Stimulated activated effector memory CD8-positive, alpha-beta T cell treated with anti-CD3 and anti-CD28 coated beads, Interleukin-12 subunit alpha, Interleukin-12 subunit beta, amount 100 ng/mL, for 72 hours (primary cell): Measurements from ENCODE around the gene CNIH4.
A peak's percentile ranks its signal among the peaks of the same experiment; 100 is the strongest.

Source experiments
- ATAC-seq: fragments of 150-1000 bp; cut with Tn5 transposase; 2 replicates; pipeline ENCODE4 v1.10.0; 2021
- DNase-seq, 2 donors: peaks; one replicate each; pipeline ENCODE4 v3.0.0; 2021 to 2022; ENCODE audit warnings: low spot score in 2 of 2
- H3K27ac Mint-ChIP-seq: one replicate; pipeline ENCODE4 v1.8.0; 2022; ENCODE audit warnings: mild to moderate bottlenecking, mixed read lengths
- H3K36me3 Mint-ChIP-seq: one replicate; pipeline ENCODE4 v1.8.0; 2022; ENCODE audit warnings: mild to moderate bottlenecking, mixed read lengths
- H3K4me1 Mint-ChIP-seq: one replicate; pipeline ENCODE4 v1.8.0; 2022; ENCODE audit warnings: mixed read lengths
- H3K4me3 Mint-ChIP-seq: one replicate; pipeline ENCODE4 v1.8.0; 2022; ENCODE audit warnings: mild to moderate bottlenecking, mixed read lengths
- H3K9me3 Mint-ChIP-seq: one replicate; pipeline ENCODE4 v1.8.0; 2022; ENCODE audit warnings: mixed read lengths

CNIH4 gene

DNA sequence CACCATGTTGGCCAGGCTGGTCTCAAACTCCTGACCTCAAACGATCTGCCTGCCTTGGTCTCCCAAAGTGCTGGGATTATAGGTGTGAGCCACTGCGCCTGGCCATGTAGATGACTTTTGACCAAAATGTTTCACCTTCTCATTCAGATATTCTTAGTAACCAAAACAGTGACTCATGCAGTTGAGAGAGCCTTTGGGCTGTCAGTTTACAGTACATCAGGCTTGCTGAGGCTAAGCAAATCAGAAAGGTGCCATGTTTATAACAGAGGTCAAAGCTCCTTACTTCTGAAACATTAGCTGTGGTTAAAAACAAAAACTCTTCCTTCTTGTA lies 21.0 kb downstream of the CNIH4 start:
- ATAC-seq, result peak; percentile 90
- peaks cover 80% of the 10 kb centered on the region for H3K36me3 Mint-ChIP-seq
- no peak overlapping the region for H3K27ac Mint-ChIP-seq
- H3K4me3 Mint-ChIP-seq, result peak overlapping the region; percentile 31
- no peak for DNase-seq
- no peaks in the 10 kb centered on the region for H3K9me3 Mint-ChIP-seq
- H3K4me1 Mint-ChIP-seq, result peaks cover 83% of the 10 kb centered on the region

DNA sequence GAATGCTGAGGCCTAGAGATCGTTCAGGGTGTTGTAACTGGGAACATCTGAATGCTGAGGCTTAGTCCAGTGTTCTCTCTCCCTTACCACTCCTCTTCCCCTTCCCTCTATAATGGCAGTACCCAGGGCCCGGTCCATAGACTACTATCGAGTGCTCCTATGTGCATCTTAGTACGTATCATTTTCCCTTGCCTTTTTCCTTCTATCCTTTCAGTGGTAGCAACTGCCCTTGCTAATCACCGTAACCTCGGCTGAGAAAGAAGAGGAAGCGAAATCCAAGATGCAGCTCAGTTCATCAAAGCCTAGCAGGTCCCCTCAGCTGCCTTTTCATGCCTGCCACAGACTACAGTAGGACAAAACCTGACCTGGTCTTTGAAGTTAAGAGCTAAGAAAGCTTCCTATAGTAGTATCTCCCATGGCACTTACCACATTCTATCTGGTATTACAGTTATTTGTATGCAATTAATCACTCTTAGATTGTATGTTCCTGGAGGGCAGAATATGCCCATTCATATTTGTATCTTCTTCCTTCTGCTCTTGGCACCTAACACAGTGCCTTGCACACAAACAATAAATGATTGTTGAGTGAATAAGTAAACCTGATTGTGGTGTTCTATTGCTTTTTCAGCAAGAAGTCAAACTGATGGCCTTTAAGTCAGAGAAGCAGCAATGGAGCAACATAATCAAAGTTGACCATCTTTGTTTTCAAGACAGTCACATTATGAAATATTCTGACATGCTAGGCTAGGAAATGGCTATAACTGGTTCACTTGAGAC lies 22.4 kb downstream of the CNIH4 start:
- peaks cover 78% of the 10 kb centered on the region for H3K4me1 Mint-ChIP-seq
- H3K4me3 Mint-ChIP-seq, result no peak overlapping the region
- ATAC-seq (no peak), DNase-seq (no peak)
- H3K36me3 Mint-ChIP-seq, result peaks cover 77% of the 10 kb centered on the region
- no peaks in the 10 kb centered on the region for H3K9me3 Mint-ChIP-seq
- no peak overlapping the region for H3K27ac Mint-ChIP-seq

DNA sequence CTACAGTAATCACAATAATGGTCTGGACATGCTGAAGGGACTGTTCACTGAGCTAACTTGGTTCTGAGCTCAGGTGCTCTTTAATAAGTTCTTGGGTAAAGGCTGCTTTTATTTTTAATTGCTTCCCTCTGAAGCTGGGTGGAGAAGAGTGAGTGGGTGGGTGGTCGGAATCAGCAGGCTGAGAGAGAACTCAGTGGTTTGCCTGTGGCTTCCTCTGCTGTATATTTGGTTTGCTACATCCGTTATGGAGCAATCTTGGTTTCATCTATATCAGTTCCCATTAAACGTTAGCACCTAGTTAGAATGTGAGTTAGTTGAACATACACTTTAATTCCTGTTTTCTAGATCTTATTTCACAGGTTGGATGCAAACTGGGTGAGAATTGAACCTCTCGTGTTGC lies 23.3 kb downstream of the CNIH4 start:
- peaks cover 77% of the 10 kb centered on the region for H3K36me3 Mint-ChIP-seq
- H3K4me1 Mint-ChIP-seq, result peaks cover 68% of the 10 kb centered on the region
- ATAC-seq, result peak; percentile 75
- H3K4me3 Mint-ChIP-seq, result peak overlapping the region; percentile 37
- H3K9me3 Mint-ChIP-seq, result no peaks in the 10 kb centered on the region
- DNase-seq, result peak in 1 of 2 donors; percentile 68
- H3K27ac Mint-ChIP-seq, result peak overlapping the region; percentile 14

DNA sequence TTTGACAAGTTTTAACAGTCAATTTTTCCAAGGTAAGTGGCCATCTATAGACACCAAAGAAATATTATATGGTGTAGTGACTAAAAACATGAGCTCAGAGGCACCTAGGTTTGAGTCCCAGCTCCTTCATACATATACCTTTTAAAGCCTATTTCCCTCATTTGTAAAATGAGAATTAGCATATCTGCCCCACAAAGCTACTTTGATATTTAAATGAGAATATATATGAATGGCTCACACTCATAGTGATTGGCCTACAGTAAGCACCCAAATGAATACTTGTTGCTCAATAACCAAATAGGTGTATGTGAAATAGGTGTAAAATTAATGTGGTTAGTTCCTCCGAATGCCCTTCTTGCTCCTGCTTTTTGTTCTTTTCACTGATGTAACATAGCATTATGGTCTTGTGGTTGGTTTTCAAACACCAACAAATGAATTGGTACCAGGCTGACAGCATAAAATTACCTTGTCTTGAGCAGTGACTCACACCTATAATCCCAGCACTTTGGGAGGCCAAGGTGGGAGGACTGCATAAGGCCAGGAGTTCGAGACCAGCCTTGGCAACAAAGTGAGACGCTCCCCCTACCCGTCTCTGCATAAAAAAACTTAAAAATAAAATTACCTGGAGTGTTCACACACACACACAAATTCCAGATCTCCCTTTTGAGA lies 25.3 kb downstream of the CNIH4 start:
- Mint-ChIP-seq H3K27ac (peak overlapping the region; percentile 14), H3K36me3 (peaks cover 77% of the 10 kb centered on the region), H3K4me3 (no peak overlapping the region), H3K4me1 (peaks cover 63% of the 10 kb centered on the region), H3K9me3 (no peaks in the 10 kb centered on the region)
- DNase-seq (no peak), ATAC-seq (peak; percentile 57)

DNA sequence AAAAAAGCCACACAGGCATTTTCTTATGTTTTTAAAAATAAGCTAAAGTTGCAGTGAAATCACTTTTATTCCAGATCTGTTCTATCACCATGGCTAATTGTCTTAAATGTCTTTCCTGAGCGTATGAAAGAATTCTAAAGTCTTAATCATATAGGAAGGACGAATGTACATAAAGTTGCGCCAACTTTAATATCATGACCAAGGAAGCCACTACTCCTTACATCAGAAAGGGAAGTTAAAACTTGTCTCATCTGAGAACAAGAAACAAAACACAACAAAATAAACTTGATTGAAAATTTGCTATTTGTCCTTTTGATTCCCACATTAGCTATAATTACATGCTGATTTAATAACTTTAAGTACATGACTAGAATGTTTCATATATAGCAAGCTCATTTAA lies 26.5 kb downstream of the CNIH4 start:
- no peak for DNase-seq
- H3K27ac Mint-ChIP-seq, result peak overlapping the region; percentile 3
- ATAC-seq, result no peak
- H3K36me3 Mint-ChIP-seq, result peaks cover 80% of the 10 kb centered on the region
- no peaks in the 10 kb centered on the region for H3K9me3 Mint-ChIP-seq
- peaks cover 57% of the 10 kb centered on the region for H3K4me1 Mint-ChIP-seq
- no peak overlapping the region for H3K4me3 Mint-ChIP-seq

DNA sequence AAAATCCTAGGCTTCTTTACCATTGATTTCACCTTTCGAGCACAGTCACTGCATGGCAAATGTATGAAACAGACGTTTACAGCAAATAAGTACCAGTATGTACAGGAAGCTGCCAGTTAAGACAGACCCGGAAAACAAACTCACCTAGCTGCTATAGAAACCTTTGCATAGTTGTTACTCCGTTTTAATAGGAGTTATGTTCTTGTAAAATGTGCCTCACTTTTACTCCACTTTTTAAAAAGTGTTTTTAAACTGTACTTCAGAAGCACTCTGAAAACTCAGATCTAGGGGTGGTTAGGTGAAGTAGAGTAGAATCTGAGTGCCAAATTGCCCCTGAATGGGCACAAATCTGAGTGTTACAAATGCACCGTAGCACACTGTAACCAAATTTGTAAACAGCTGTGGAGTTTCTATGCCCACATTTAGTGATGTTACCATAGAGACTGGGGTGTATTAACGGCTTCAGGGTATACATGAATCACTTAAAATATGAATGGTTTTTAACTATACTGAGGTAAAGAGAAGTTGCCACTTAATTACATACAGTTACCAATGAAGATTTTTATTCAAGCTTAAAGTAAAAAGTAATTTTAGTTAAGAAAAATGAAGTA lies 30.7 kb downstream of the CNIH4 start:
- peaks cover 96% of the 10 kb centered on the region for H3K36me3 Mint-ChIP-seq
- peak; percentile 80 for ATAC-seq
- no peaks in the 10 kb centered on the region for H3K9me3 Mint-ChIP-seq
- no peak overlapping the region for H3K4me3 Mint-ChIP-seq
- H3K4me1 Mint-ChIP-seq, result peaks cover 24% of the 10 kb centered on the region
- peak overlapping the region; percentile 60 for H3K27ac Mint-ChIP-seq
- no peak for DNase-seq

DNA sequence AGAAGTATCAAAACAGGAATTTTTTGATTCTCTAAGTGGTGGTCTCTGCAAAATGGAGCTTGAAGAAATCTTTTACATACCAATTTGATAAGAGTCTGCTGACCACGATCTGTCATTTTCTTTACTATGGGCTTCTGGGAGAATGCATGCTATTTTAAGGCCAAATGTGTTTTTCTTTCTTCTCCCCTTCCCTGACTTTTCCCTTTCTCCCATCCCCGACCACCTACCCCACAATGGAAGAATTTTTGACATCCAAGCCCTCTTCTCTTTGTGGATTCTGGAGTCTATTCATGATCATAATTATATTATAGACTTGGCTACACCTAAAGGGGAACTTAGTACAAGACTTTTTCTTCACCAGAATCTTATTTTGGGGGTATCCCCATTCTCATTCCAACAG lies 31.3 kb downstream of the CNIH4 start:
- Mint-ChIP-seq H3K9me3 (no peaks in the 10 kb centered on the region), H3K36me3 (peaks cover 98% of the 10 kb centered on the region), H3K27ac (peak overlapping the region; percentile 54), H3K4me1 (peaks cover 24% of the 10 kb centered on the region), H3K4me3 (no peak overlapping the region)
- ATAC-seq (no peak), DNase-seq (no peak)

DNA sequence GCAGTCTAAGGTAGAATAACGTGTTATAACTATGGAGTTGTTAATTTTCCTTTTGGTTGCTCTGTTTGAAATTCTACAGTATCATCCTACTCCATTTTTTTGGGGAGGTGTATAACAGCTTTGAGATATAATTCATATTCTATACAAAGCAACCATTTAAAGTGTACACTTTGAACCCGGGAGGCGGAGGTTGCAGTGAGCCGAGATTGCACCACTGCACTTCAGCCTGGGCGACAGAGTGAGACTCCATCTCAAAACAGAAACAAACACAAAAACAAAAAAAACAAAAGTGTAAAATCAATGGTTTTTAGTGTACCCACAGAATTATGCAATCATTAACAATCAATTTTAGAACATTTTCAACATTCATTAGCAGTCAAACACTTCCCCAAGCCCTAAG lies 33.8 kb downstream of the CNIH4 start:
- Mint-ChIP-seq H3K4me3 (no peak overlapping the region), H3K36me3 (peaks cover 100% of the 10 kb centered on the region), H3K4me1 (peaks cover 19% of the 10 kb centered on the region), H3K9me3 (no peaks in the 10 kb centered on the region), H3K27ac (no peak overlapping the region)
- no peak for ATAC-seq
- DNase-seq, result no peak

DNA sequence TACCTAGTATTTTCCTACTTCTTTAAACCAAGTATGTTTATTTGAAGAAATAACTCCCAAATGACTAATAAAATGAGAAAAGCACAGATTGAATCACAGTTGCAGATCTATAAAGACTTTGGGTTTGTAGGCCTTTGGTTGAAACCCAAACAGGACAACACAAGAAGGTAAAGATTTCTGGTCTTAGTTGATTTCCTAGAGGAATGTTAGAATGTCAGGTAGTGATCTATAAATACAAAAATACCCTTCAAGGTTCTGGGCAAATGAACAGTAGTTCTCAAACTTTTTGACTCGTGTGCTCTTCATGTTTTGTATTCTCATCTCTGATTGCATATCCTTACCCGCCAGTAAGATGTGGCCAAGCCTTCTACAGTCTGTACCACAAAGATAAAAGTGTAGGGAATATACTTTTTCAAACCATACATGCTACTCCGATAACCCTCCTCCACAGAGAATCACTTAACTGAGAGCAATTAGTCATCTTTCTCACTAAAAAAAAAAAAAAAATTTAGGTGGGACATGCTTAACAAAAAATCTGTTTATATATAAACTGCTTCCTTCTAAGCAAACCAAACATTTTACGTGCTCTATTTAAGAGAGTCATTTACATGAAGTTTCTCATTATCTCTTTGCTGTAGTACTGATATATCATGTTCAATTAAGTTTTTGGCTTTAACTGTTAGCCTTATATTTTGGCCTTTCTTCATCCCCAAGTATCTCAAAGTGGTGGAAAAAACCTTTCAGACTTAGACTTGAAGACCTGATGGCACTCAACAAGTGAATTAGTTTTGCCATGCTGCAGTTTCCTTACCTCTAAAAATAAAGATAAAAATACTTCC lies 36.0 kb downstream of the CNIH4 start:
- H3K36me3 Mint-ChIP-seq, result peaks cover 100% of the 10 kb centered on the region
- no peak overlapping the region for H3K27ac Mint-ChIP-seq
- peak; percentile 55 for ATAC-seq
- H3K4me3 Mint-ChIP-seq, result no peak overlapping the region
- no peak for DNase-seq
- H3K4me1 Mint-ChIP-seq, result peaks cover 24% of the 10 kb centered on the region
- no peaks in the 10 kb centered on the region for H3K9me3 Mint-ChIP-seq

DNA sequence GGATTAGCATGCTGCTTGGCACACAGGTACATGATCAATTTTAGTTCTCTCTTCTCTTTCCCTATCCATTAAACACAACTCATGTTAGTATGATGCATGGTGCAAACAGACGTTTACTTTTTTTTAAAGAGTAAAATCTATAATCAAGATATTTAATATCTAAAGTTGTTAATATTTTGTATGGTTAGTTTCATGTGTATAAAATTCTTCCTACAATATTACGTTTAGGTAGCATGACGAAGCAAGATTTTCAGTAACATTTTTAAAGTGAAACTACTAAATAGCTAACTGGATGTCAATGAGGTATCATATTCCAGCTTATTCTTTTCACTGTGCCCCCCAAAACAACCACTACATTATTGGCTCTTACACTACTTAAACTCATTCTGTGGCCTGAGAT lies 36.6 kb downstream of the CNIH4 start:
- Mint-ChIP-seq H3K36me3 (peaks cover 100% of the 10 kb centered on the region), H3K4me3 (no peak overlapping the region)

DNA sequence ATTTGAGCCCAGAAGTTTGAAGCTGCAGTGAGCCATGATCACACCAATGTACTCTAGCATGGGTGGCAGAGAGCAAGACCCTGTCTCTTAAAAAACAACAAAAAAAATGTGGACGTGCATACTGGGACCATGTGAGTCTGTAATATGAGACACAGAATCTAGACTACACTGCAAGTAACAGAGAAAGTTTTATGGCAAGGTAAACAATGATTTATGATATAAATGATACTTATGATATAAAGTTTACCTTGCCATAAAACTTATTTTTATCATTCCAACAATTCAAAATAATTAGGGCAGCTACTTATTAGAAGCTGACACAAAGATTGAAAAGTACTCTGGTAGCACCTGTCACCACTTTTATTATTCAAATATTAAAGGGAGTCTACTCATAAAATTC lies 43.2 kb downstream of the CNIH4 start:
- H3K9me3 Mint-ChIP-seq, result no peaks in the 10 kb centered on the region
- peaks cover 100% of the 10 kb centered on the region for H3K36me3 Mint-ChIP-seq
- no peak for DNase-seq
- peaks cover 21% of the 10 kb centered on the region for H3K4me1 Mint-ChIP-seq
- H3K4me3 Mint-ChIP-seq, result no peak overlapping the region
- H3K27ac Mint-ChIP-seq, result peak overlapping the region; percentile 26
- no peak for ATAC-seq

More for the DNA sequence above, 36.6 kb downstream of the CNIH4 start:
- no peaks in the 10 kb centered on the region for H3K9me3 Mint-ChIP-seq
- no peak overlapping the region for H3K27ac Mint-ChIP-seq
- DNase-seq (no peak), ATAC-seq (no peak)
- peaks cover 19% of the 10 kb centered on the region for H3K4me1 Mint-ChIP-seq

DNA sequence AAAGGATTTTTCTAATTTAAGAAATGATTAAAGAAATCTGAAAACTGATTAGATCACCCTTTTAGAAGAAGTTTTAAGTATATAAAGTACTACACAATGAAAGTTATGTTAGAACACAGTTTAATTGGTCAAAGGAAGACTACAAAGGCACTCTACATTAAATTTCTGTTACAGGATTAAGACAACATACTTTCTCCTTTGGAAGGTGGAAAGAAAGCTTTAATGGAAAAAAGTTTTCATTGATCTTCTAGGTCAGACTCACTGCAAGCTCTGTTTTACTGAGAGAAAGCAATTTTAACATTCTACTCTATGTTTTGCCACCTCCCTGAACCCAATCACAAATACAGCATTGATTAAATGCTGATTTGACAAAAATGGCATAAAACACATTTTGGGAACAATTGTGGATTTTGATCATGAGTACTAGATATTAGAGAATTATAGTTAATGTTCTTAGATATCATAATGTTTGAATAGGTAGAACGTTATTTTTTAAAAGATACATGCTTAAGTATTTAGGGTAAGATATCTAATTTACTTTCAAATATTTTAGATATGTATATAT lies 45.9 kb downstream of the CNIH4 start:
- Mint-ChIP-seq H3K4me3 (no peak overlapping the region), H3K9me3 (no peaks in the 10 kb centered on the region), H3K27ac (peak overlapping the region; percentile 26), H3K36me3 (peaks cover 100% of the 10 kb centered on the region), H3K4me1 (peaks cover 19% of the 10 kb centered on the region)
- DNase-seq (no peak), ATAC-seq (no peak)

DNA sequence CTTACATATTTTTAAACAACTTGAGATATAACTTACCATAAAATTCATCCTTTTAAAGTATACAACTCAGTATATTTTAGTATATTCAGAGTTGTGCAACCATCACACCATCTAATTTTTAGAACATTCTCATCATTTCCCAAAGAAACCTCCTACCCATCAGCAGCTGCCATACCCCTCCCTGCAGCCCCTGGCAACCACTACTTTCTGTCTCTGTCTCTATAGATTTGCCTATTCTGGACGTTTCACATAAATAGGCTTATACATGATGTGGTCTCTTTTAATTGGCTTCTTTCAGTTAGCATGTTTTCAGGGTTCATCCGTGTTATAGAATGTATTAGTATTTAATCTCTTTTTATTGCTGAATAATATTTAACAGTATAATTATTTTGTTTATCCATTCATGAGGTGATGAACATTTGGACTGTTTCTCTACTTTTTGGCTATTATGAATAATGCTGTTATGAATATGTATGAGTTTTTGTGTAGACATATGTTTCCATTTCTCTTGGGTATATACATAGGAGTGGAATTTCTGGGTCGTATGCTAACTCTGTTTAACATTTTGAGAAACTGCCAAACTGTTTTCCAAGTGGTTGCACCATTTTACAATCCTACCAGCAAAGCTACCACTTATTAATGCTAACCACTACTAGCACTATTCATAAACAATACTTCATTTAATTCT lies 48.4 kb downstream of the CNIH4 start:
- Mint-ChIP-seq H3K4me1 (peaks cover 20% of the 10 kb centered on the region), H3K27ac (peak overlapping the region; percentile 5), H3K36me3 (peaks cover 100% of the 10 kb centered on the region), H3K9me3 (no peaks in the 10 kb centered on the region), H3K4me3 (no peak overlapping the region)
- no peak for ATAC-seq
- no peak for DNase-seq

DNA sequence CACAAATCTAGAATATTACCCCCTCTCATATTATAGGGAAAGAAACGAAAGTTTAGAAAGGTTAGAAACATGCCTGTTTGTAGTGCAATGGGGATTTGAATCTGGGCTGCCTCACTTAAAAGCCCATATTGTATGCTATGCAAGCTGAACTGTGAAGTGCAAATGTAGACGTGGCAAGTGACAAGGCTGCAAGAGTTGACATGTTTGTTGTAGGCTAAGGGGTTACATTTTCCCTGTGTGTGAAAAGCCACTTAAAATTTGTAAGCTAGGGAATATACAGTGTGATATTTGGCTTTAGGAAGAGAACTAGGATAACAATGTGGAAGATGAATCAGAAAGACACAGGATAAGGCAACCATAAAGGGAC lies 48.9 kb downstream of the CNIH4 start:
- peaks cover 20% of the 10 kb centered on the region for H3K4me1 Mint-ChIP-seq
- no peaks in the 10 kb centered on the region for H3K9me3 Mint-ChIP-seq
- no peak for DNase-seq
- H3K27ac Mint-ChIP-seq, result peak overlapping the region; percentile 5
- no peak for ATAC-seq
- no peak overlapping the region for H3K4me3 Mint-ChIP-seq
- H3K36me3 Mint-ChIP-seq, result peaks cover 100% of the 10 kb centered on the region
